Neuronal stem cell (in vitro differentiated cells): ENCODE data around the gene STXBP5.
A peak's percentile ranks its signal among the peaks of the same experiment; 100 is the strongest.

Experiments
- DNase-seq: peaks from one replicate; pipeline ENCODE4 v3.0.0-alpha.2; 2013; ENCODE audit warnings: low spot score
- H2AFZ ChIP-seq: one replicate; pipeline ENCODE4 v1.6.1; 2013; ENCODE audit warnings: mild to moderate bottlenecking, low read length, inconsistent platforms
- H2AK5ac ChIP-seq: 2 replicates; pipeline ENCODE4 v1.6.1; 2013; ENCODE audit warnings: low read depth, mild to moderate bottlenecking, inconsistent platforms, low read length, moderate library complexity, mixed read lengths
- H2BK120ac ChIP-seq: 2 replicates; pipeline ENCODE4 v1.6.1; 2013; ENCODE audit warnings: low read depth, mild to moderate bottlenecking, inconsistent platforms, low read length, moderate library complexity, mixed read lengths
- H2BK12ac ChIP-seq: one replicate; pipeline ENCODE4 v1.6.1; 2013; ENCODE audit warnings: low read length, inconsistent platforms
- H2BK15ac ChIP-seq: 2 replicates; pipeline ENCODE4 v1.6.1; 2013; ENCODE audit warnings: mild to moderate bottlenecking, low read length, inconsistent platforms, mixed read lengths
- H2BK5ac ChIP-seq: one replicate; pipeline ENCODE4 v1.6.1; 2013; ENCODE audit warnings: inconsistent platforms, mild to moderate bottlenecking, low read length, moderate library complexity
- H3K14ac ChIP-seq: one replicate; pipeline ENCODE4 v1.6.1; 2013; ENCODE audit warnings: low read length, inconsistent platforms
- H3K18ac ChIP-seq: 2 replicates; pipeline ENCODE4 v1.6.1; 2013; ENCODE audit warnings: low read length, inconsistent platforms
- H3K23ac ChIP-seq: 2 replicates; pipeline ENCODE4 v1.6.1; 2013; ENCODE audit warnings: low read depth, mild to moderate bottlenecking, mixed read lengths, low read length, inconsistent platforms; ENCODE audit not compliant: poor library complexity
- H3K27ac ChIP-seq: replicated peaks from 3 replicates; pipeline ENCODE4 v1.5.1; 2013; ENCODE audit warnings: low read length, inconsistent platforms
- H3K27me3 ChIP-seq, 3 experiments: 2 replicates each; pipeline ENCODE4 v1.6.1; 2013; ENCODE audit warnings: low read length in 3 of 3, mild to moderate bottlenecking in 2 of 3, inconsistent platforms in 1 of 3, low read depth in 1 of 3, mixed read lengths in 1 of 3, moderate library complexity in 1 of 3; ENCODE audit not compliant: control insufficient read depth in 3 of 3, insufficient read depth in 3 of 3
- H3K36me3 ChIP-seq, 2 donors: replicated peaks in 1 of 2; 2 replicates each; pipeline ENCODE4 v1.6.1; 2013; ENCODE audit warnings: low read length in 2 of 2; ENCODE audit not compliant: control insufficient read depth in 2 of 2, insufficient read depth in 2 of 2
- H3K4ac ChIP-seq: 2 replicates; pipeline ENCODE4 v1.6.1; 2013; ENCODE audit warnings: inconsistent platforms, mild to moderate bottlenecking, low read length, moderate library complexity
- H3K4me1 ChIP-seq, 2 donors: 1 replicate in 1 of 2; 2 replicates in 1 of 2; pipeline ENCODE4 v1.6.1; 2013; ENCODE audit warnings: low read length in 2 of 2, low read depth in 1 of 2; ENCODE audit not compliant: control insufficient read depth in 2 of 2, insufficient read depth in 1 of 2
- H3K4me2 ChIP-seq: one replicate; pipeline ENCODE4 v1.6.1; 2013; ENCODE audit warnings: mild to moderate bottlenecking, low read length, inconsistent platforms; ENCODE audit not compliant: insufficient read depth, poor library complexity, severe bottlenecking
- H3K4me3 ChIP-seq, 2 donors: 2 replicates each; pipeline ENCODE4 v1.5.1; 2013; ENCODE audit warnings: low read length in 2 of 2, mild to moderate bottlenecking in 2 of 2, inconsistent platforms in 1 of 2, moderate library complexity in 1 of 2
- H3K79me1 ChIP-seq: one replicate; pipeline ENCODE4 v1.6.1; 2013; ENCODE audit warnings: low read depth, mild to moderate bottlenecking, inconsistent platforms, low read length, moderate library complexity
- H3K9ac ChIP-seq: one replicate; pipeline ENCODE4 v1.6.1; 2013; ENCODE audit warnings: mild to moderate bottlenecking, low read depth, low read length, inconsistent platforms; ENCODE audit not compliant: poor library complexity
- H3K9me3 ChIP-seq, 2 donors: replicated peaks in 1 of 2; 2 replicates each; pipeline versions ENCODE3 to v1.6.1; 2013; ENCODE audit warnings: low read length in 2 of 2, mild to moderate bottlenecking in 2 of 2, inconsistent platforms in 1 of 2, low read depth in 1 of 2, mixed read lengths in 1 of 2, moderate library complexity in 1 of 2; ENCODE audit not compliant: control insufficient read depth in 2 of 2, insufficient read depth in 1 of 2
- H4K8ac ChIP-seq: one replicate; pipeline ENCODE4 v1.6.1; 2013; ENCODE audit warnings: low read depth, mild to moderate bottlenecking, inconsistent platforms, low read length, moderate library complexity
- H4K91ac ChIP-seq: one replicate; pipeline ENCODE4 v1.6.1; 2013; ENCODE audit warnings: low read length, low read depth, mild to moderate bottlenecking, inconsistent platforms; ENCODE audit not compliant: poor library complexity
- WGBS, 2 donors: extraction: QIAGEN DNeasy Blood & Tissue Kit; methylation state at CpG; one replicate each; pipeline ENCODE4 v1.1.7; 2013; ENCODE audit warnings: missing lambda C conversion rate in 2 of 2, mixed read lengths in 1 of 2; ENCODE audit not compliant: insufficient read length in 2 of 2, insufficient replicate concordance in 1 of 2; ENCODE audit errors: extremely low coverage in 2 of 2; 5-methylcytosine and 5-hydroxymethylcytosine counted together

STXBP5 gene

GRCh38 chr6:147384029-147384428 is 179.8 kb downstream of the STXBP5 start:
- Histone ChIP-seq H3K27me3 (no peaks in the 10 kb centered on the region), H2BK120ac (no peak overlapping the region), H2BK12ac (no peak overlapping the region), H3K4me1 (no peaks in the 10 kb centered on the region), H2AFZ (no peak overlapping the region), H3K23ac (no peak overlapping the region), H3K27ac (no peak overlapping the region), H2BK15ac (no peak overlapping the region), H4K91ac (no peak overlapping the region), H3K9ac (no peak overlapping the region), H3K36me3 (peaks cover 2 to 6% of the 10 kb centered on the region in 2 donors), H3K4me2 (no peak overlapping the region), H3K9me3 (no peaks in the 10 kb centered on the region), H3K79me1 (no peaks in the 10 kb centered on the region), H4K8ac (no peak overlapping the region), H3K4me3 (no peak overlapping the region), H2AK5ac (no peak overlapping the region), H3K14ac (no peak overlapping the region), H3K4ac (no peak overlapping the region), H2BK5ac (no peak overlapping the region), H3K18ac (no peak overlapping the region)
- no CpG with 5 or more reads among the region's 2 CpGs for WGBS, 2 donors
- no peak for DNase-seq

- DNase-seq, result no peak
- Histone ChIP-seq H2BK5ac (no peak overlapping the region), H2BK12ac (no peak overlapping the region), H3K18ac (no peak overlapping the region), H2AK5ac (no peak overlapping the region), H3K9ac (no peak overlapping the region), H4K8ac (no peak overlapping the region), H3K23ac (no peak overlapping the region), H3K4me2 (no peak overlapping the region), H4K91ac (no peak overlapping the region), H2BK120ac (no peak overlapping the region), H3K27me3 (no peaks in the 10 kb centered on the region), H3K4me3 (no peak overlapping the region), H2AFZ (no peak overlapping the region), H3K9me3 (no peaks in the 10 kb centered on the region), H2BK15ac (no peak overlapping the region), H3K14ac (no peak overlapping the region), H3K4me1 (no peaks in the 10 kb centered on the region), H3K27ac (no peak overlapping the region), H3K4ac (no peak overlapping the region), H3K79me1 (no peaks in the 10 kb centered on the region), H3K36me3 (peaks cover 2 to 6% of the 10 kb centered on the region in 2 donors)
- no CpG with 5 or more reads among the region's 6 CpGs for WGBS, 2 donors
Observed at GRCh38 chr6:147384737-147385710, 180.8 kb downstream of the STXBP5 start.

GRCh38 chr6:147389463-147389862 is 185.2 kb downstream of the STXBP5 start:
- H3K23ac ChIP-seq, result no peak overlapping the region
- no peak overlapping the region for H2AFZ ChIP-seq
- no peak overlapping the region for H2BK120ac ChIP-seq

GRCh38 chr6:147390909-147391536 is 186.8 kb downstream of the STXBP5 start:
- peak; percentile 5 for DNase-seq
- no peak overlapping the region for H3K4ac ChIP-seq
- WGBS, 2 donors, result no CpG with 5 or more reads among the region's 5 CpGs

More at GRCh38 chr6:147389463-147389862, 185.2 kb downstream of the STXBP5 start:
- no peak for DNase-seq
- Histone ChIP-seq H2AK5ac (no peak overlapping the region), H3K18ac (no peak overlapping the region), H3K27me3 (no peaks in the 10 kb centered on the region), H3K9me3 (no peaks in the 10 kb centered on the region), H2BK15ac (no peak overlapping the region), H4K91ac (no peak overlapping the region), H3K4me1 (no peaks in the 10 kb centered on the region), H3K9ac (no peak overlapping the region), H3K27ac (no peak overlapping the region), H3K4me3 (no peak overlapping the region), H3K4ac (no peak overlapping the region), H2BK12ac (no peak overlapping the region), H2BK5ac (no peak overlapping the region), H3K79me1 (no peaks in the 10 kb centered on the region), H3K14ac (no peak overlapping the region), H3K36me3 (peaks cover 2 to 6% of the 10 kb centered on the region in 2 donors), H4K8ac (no peak overlapping the region), H3K4me2 (no peak overlapping the region)
- WGBS, 2 donors, result no CpG with 5 or more reads among the region's 1 CpG

More at GRCh38 chr6:147390909-147391536, 186.8 kb downstream of the STXBP5 start:
- Histone ChIP-seq H3K4me1 (peaks cover under 1 to 2% of the 10 kb centered on the region in 2 donors), H2AFZ (no peak overlapping the region), H3K27me3 (no peaks in the 10 kb centered on the region), H3K79me1 (no peaks in the 10 kb centered on the region), H2BK15ac (no peak overlapping the region), H3K4me2 (no peak overlapping the region), H3K27ac (no peak overlapping the region), H3K23ac (no peak overlapping the region), H3K9ac (no peak overlapping the region), H2BK12ac (no peak overlapping the region), H3K36me3 (no peaks in the 10 kb centered on the region), H4K91ac (no peak overlapping the region), H3K4me3 (no peak overlapping the region), H2AK5ac (no peak overlapping the region), H3K14ac (no peak overlapping the region), H2BK120ac (no peak overlapping the region), H2BK5ac (no peak overlapping the region), H3K9me3 (no peaks in the 10 kb centered on the region), H3K18ac (no peak overlapping the region), H4K8ac (no peak overlapping the region)
